HK-2 (cell line): ENCODE measurements around the gene RNF10.
"Not testable (repeated sequence)": the region's sequence is repeated elsewhere in the genome, so short reads cannot be mapped to it uniquely, and the experiment has no call there.

Source experiments
- DNase-seq: peaks from one replicate; pipeline ENCODE4 v3.0.0-alpha.2; 2018; ENCODE audit not compliant: unreplicated experiment

The RNF10 gene

DNA sequence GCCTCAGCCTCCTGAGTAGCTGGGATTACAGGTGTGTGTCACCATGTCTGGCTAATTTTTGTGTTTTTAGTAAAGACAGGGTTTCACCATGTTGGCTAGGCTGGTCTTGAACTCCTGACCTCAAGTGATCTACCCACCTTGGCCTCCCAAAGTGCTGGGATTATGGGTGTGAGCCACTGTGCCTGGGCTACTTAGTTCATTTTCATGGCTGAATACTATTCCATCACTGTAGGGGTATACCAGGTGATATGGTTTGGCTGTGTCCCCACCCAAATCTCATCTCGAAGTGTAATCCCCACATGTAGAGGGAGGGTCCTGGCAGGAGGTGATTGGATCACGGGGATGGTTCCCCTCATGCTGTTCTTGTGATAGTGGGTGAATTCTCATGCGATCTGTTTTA is 83.0 kb downstream of the RNF10 start:
- DNase-seq, result not testable (repeated sequence)

- not testable (repeated sequence) for DNase-seq
Observed at GRCh38 chr12:120617767-120618166, 83.6 kb downstream of the RNF10 start.

GRCh38 chr12:120618954-120619615 is 84.9 kb downstream of the RNF10 start:
- no peak for DNase-seq

DNA sequence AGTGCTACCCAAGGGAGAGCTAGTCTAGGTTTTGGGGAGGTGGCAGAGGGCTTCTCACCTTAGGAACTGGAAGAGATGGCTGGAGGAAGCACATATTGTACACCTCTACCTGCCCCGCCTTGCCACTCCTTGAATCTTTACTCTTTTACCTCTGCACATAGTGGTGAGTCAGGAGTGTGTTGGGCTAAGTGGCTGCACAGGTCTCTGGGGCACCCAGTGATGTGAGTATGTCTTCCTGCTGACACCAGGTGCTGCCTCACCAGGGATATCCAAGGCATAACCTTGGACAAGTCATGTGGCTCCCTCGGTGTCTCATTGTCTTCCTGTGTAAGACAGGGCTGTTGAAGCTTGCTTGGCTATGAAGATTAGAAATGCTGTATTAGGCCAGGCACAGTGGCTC is 86.5 kb downstream of the RNF10 start:
- no peak for DNase-seq

DNA sequence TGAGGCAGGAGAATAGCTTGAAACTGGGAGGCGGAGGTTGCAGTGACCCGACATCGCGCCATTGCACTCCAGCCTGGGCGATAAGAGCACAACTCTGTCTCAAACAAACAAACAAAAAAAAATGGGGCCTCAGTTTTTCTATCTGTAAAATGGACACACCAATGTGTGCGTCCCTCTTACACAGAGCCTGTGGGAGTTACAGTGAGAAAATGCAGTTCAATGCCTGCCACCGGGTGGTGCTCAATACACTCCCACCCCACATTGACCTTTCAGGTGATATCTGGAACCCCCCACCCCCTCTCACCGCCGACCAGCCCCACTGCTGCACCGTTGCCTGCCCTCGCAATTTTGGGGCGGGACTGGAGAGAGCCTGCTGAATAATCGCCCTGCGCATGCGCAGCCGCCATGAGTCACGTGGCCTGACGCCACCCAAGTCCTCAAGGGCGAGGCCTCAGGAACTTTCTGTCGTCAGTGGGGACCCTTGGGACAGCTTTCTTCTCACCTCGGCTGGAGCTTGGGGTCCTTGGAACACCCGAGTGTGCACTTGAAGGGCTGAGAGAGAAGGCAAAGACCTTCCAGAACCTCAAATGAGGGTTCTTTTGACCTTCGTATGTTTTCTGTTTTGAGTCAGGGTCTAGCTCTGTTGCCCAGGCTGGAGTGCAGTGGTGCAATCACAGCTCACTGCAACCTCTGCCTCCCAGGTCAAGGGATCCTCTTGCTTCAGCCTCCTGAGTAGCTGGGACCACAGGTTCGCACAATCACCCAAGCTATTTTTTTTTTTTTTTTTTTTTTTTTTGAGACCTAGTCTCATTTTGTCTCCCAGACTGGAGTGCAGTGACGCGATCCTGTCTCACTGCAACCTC is 91.6 kb downstream of the RNF10 start:
- DNase-seq, result no peak
